SHP77 treated with DMSO at 0.1 percent for 48 hours (cell line): ENCODE results near the gene PGAP1.

Source experiments
- DNase-seq: peaks from one replicate; lab custom pipeline; 2025; lab: John Stamatoyannopoulos, UW

Gene PGAP1

DNA sequence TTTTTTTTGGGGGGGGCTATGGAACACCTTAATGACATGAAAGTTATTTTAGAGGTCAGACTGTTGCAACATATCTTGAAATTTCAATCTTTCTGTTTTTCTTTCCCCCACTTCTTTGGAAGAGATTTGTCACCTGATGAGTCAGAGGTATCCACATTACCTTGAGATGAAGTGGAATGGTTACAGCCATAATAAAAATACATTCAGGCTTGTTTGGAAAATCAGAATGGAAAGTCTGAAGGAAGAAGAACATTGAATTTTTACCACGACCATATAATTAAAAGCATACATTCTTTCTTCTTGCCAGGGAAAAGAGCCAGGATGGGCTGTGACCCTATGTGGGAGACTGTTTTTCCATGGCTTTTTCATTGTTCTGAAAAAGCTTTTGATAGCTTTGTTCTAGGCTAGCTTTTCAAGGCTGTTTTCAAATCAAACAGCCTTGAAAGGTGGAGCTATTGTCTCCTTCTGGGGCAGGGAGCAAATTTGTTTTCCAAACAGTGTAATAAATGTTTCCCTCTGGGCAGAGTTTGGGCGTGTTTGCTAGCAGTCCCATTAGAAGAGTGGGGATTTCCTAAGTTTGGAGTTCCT is 124.7 kb downstream of the PGAP1 start:
- DNase-seq, result no peak

DNA sequence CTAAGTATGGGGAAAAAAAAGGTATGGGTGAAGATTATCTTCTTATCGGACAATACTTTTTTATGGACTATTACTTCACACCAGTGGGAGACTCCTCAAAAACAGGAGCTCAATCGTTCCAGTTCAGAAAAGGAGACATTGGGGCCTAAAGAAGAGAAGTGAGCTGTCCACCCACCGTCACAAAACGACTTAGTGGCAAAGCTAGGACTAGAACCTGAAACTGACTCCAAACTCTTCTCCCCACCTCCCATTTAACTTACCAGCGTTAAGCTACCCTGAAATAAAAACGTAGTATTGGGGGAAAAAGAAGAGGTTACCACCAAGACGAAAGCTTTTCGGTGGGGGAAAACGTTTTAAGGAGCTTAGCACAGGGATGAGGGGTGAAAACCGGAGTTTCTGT is 127.5 kb downstream of the PGAP1 start:
- DNase-seq, result no peak

DNA sequence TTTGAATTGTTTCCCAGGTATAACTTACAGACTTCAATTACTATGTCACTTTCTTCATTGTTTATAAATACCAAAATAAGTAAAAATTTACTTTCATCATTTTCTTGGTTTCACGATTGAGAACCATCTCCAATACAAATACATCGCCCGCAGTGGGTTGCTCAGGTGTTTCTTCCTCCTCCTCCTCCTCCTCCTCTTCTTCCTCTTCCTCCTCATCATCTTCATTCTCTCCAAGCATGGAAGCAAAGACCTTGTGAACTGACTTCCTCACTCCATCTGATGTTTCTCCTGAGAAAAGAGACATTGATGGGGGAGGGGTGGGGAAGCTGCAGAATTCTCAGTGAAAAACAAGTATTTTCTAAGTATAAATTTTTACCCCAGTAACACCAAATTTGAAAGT is 133.6 kb downstream of the PGAP1 start:
- DNase-seq, result no peak

DNA sequence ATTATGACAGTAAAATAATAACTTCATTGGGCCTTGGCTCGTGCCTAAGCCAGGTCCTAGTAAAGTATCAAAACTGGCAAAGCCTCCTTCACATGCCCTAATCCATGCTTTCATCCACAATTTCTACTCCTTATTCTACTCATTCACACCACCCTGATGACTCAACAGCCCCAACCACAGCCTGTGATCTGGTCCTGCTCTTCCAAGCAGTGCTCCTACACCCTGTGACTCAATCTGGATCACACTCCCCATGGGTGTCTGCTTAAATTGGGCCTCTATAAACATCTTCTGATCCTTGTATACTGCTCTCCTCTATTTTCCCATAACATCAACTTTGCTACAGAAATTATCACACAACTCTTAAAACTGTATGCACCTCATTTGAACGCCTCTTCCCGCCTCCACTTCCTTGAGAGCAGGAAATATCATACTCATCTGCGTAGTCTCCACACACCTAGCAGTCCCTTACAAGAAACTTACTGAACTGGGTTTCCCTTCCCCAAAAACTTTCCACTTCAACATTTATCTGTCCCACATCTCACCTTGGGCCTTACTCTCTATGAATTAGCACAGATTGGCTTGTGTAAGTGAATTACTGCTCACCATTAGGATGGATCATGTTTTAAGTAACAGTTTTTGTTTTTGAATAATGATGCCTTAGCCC is 142.9 kb downstream of the PGAP1 start:
- DNase-seq, result no peak
